GM12878 (cell line): ENCODE results near the gene UFC1. TPM values are rescaled to one million over a fixed set of nuclear protein-coding genes. Genes with fewer than 3 reads are reported as not detected.

Experiments
- ATAC-seq: fragments of 200-7000 bp; cut with Tn5 transposase; 3 replicates; pipeline ENCODE4 v1.9.1; 2020; ENCODE audit warnings: mild to moderate bottlenecking, moderate library complexity
- Bru-seq: library from RNA; stranded (reverse); fragments of 400-500 nt; gene quantifications from one replicate; lab custom pipeline; 2021; lab: Mats Ljungman, UMichigan
- BruChase-seq, 2 experiments: library from RNA; stranded (reverse); fragments of 400-500 nt; gene quantifications; one replicate each; lab custom pipeline; 2021; lab: Mats Ljungman, UMichigan
- BruUV-seq: library from RNA; stranded (reverse); fragments of 400-500 nt; replicated peaks from 2 replicates; lab custom pipeline; 2021; lab: Mats Ljungman, UMichigan
- CTCF ChIA-PET: fragments of 300-600 bp; sonication (Branson Sonifier 250); formaldehyde crosslinking; extraction: SDS; loops from one replicate; lab custom pipeline; 2021; ENCODE audit warnings: inconsistent platforms; lab: Yijun Ruan, JAX
- POLR2A ChIA-PET: fragments of 350-600 bp; formaldehyde crosslinking; extraction: SDS; loops from one replicate; lab custom pipeline; 2021; ENCODE audit warnings: inconsistent platforms; lab: Charles Lee
- RAD21 ChIA-PET: fragments of 300-600 bp; sonication (Branson Sonifier 250); formaldehyde crosslinking; loops from one replicate; lab custom pipeline; 2023; ENCODE audit warnings: antibody characterized with exemption; ENCODE audit not compliant: unreplicated experiment; lab: Charles Lee
- SMC1A ChIA-PET: fragments of 300-600 bp; sonication (Branson Sonifier 250); formaldehyde crosslinking; loops from one replicate; lab custom pipeline; 2023; ENCODE audit not compliant: unreplicated experiment, uncharacterized antibody; lab: Charles Lee
- DNase-seq: peaks from one replicate; pipeline ENCODE4 v3.0.0-alpha.2; 2011; ENCODE audit warnings: low read depth, low spot score
- FAIRE-seq: peaks from 3 replicates; lab custom pipeline; 2011; peaks lifted over from hg19 to GRCh38; lab: Jason Lieb, UNC
- H2AFZ ChIP-seq: 2 replicates; pipeline ENCODE4 v1.6.0; 2011; ENCODE audit warnings: low read depth, low read length, control low read depth; ENCODE audit not compliant: control insufficient read depth
- H3K27ac ChIP-seq: 2 replicates; pipeline ENCODE4 v1.5.1; 2011; ENCODE audit warnings: control low read depth; ENCODE audit not compliant: control insufficient read depth, insufficient read depth
- H3K27me3 ChIP-seq, 2 experiments: replicated peaks in 1 of 2; 2 replicates each; pipeline versions ENCODE4 v1.6.0 to v1.6.1; 2011; ENCODE audit warnings: low read length in 1 of 2; ENCODE audit not compliant: control insufficient read depth in 2 of 2, insufficient read depth in 2 of 2
- H3K36me3 ChIP-seq, 2 experiments: 2 replicates each; pipeline ENCODE4 v1.5.1; 2011; ENCODE audit warnings: low read length in 1 of 2; ENCODE audit not compliant: control insufficient read depth in 2 of 2, insufficient read depth in 2 of 2
- H3K4me1 ChIP-seq: 2 replicates; pipeline ENCODE4 v1.6.1; 2011; ENCODE audit warnings: mild to moderate bottlenecking, low read length, moderate library complexity, mixed read lengths; ENCODE audit not compliant: control insufficient read depth, insufficient read depth
- H3K4me2 ChIP-seq: 2 replicates; pipeline ENCODE4 v1.6.0; 2011; ENCODE audit warnings: control low read depth; ENCODE audit not compliant: control insufficient read depth, insufficient read depth
- H3K4me3 ChIP-seq: fragments of 200-600 bp; sonication (generic); 2 replicates; pipeline ENCODE4 v1.5.1; 2016
- H3K79me2 ChIP-seq: 2 replicates; pipeline ENCODE4 v1.6.0; 2011; ENCODE audit warnings: low read length; ENCODE audit not compliant: control insufficient read depth, insufficient read depth
- H3K9ac ChIP-seq: 2 replicates; pipeline ENCODE4 v1.8.0; 2011; ENCODE audit warnings: low read length, control low read depth, mixed read lengths; ENCODE audit not compliant: control insufficient read depth, insufficient read depth
- H3K9me3 ChIP-seq: replicated peaks from 3 replicates; pipeline ENCODE4 v1.5.1; 2011; ENCODE audit warnings: mild to moderate bottlenecking, low read length; ENCODE audit not compliant: control insufficient read depth, insufficient read depth
- H4K20me1 ChIP-seq: 2 replicates; pipeline ENCODE4 v1.6.0; 2011; ENCODE audit not compliant: control insufficient read depth, insufficient read depth
- CEBPZ ChIP-seq: fragments of 150-350 bp; IDR thresholded peaks from 2 replicates; pipeline ENCODE4 v1.6.1; 2016; ENCODE audit warnings: low read depth, low read length
- E2F4 ChIP-seq: IDR thresholded peaks from 2 replicates; pipeline ENCODE4 v1.6.1; 2012; ENCODE audit warnings: low read depth, low read length, improper control_type of control experiment
- EP300 ChIP-seq, 2 experiments: fragments of 150-350 bp in 1 of 2; IDR thresholded peaks; 2 replicates each; pipeline ENCODE4 v1.6.1; 2011 to 2012; ENCODE audit warnings: low read depth in 2 of 2, low read length in 2 of 2, borderline replicate concordance in 1 of 2, improper control_type of control experiment in 1 of 2, inconsistent platforms in 1 of 2; ENCODE audit not compliant: control insufficient read depth in 1 of 2
- HCFC1 ChIP-seq: fragments of 150-350 bp; IDR thresholded peaks from 2 replicates; pipeline ENCODE4 v1.6.1; 2014; ENCODE audit warnings: low read length
- KDM1A ChIP-seq: fragments of 200-600 bp; sonication (generic); IDR thresholded peaks from 2 replicates; pipeline ENCODE4 v1.6.1; 2016; ENCODE audit warnings: borderline replicate concordance
- NKRF ChIP-seq: fragments of 450-650 bp; conservative IDR thresholded peaks from 2 replicates; pipeline ENCODE4 v1.6.1; 2017; ENCODE audit warnings: mild to moderate bottlenecking, moderate library complexity
- USF2 ChIP-seq: IDR thresholded peaks from 2 replicates; pipeline ENCODE4 v1.6.1; 2011; ENCODE audit warnings: low read depth, low read length, improper control_type of control experiment, borderline replicate concordance
- ZSCAN29 ChIP-seq: fragments of 450-650 bp; IDR thresholded peaks from 2 replicates; pipeline ENCODE4 v1.6.1; 2017; ENCODE audit warnings: mild to moderate bottlenecking, moderate library complexity
- ZZZ3 ChIP-seq: IDR thresholded peaks from 2 replicates; pipeline ENCODE4 v1.6.1; 2011; ENCODE audit warnings: low read depth; ENCODE audit not compliant: control insufficient read depth, insufficient read length
- WGBS: methylation state at CpG from one replicate; pipeline ENCODE4 v1.1.6; 2016; ENCODE audit warnings: low lambda C conversion rate; ENCODE audit not compliant: insufficient replicate concordance, insufficient coverage; ENCODE audit errors: missing lambda C conversion rate; 5-methylcytosine and 5-hydroxymethylcytosine counted together
- in situ Hi-C: fragments of 300-500 bp; cut with MboI; formaldehyde crosslinking; loops from 9 replicates; pipeline ENCODE4 v1.14.3; 2018; ENCODE audit warnings: mixed read lengths
- intact Hi-C: fragments of 100-400 bp; cut with micrococcal nuclease; formaldehyde crosslinking; loops from one replicate; pipeline ENCODE4 v1.14.2; 2022; ENCODE audit not compliant: unreplicated experiment
- long read RNA-seq, 2 experiments: library from polyadenylated mRNA; unstranded; transcript quantifications; one replicate each; pipeline ENCODE4 v2.0.0, GENCODE V29; 2019 to 2020
- polyA minus RNA-seq, 3 experiments: library from RNA; depleted of rRNA, polyadenylated mRNA; stranded (reverse); fragments of >200 nt; gene quantifications; 2 replicates each; pipeline ENCODE4 v1.2.3, GENCODE V29; 2011
- polyA plus RNA-seq, 11 experiments: library from polyadenylated mRNA; depleted of rRNA in 4 of 11; unstranded in 6 of 11; stranded (reverse) in 5 of 11; fragments of >200 nt; fragmentation: Nextera tagmentation in 4 of 11; fragmentation: Illumina TruSeq in 1 of 11; extraction: Ambion mirVana in 4 of 11; extraction: Trizol in 1 of 11; gene quantifications; 1 replicate in 1 of 11; 2 replicates in 10 of 11; pipeline versions ENCODE4 v1.2.1 to v1.2.3, GENCODE V29; 2011 to 2016; ENCODE audit warnings: inconsistent platforms in 2 of 11, missing spikeins in 2 of 11, low read depth in 1 of 11
- total RNA-seq, 4 experiments: library from RNA; depleted of rRNA in 3 of 4; stranded (reverse); fragments of >200 nt in 3 of 4; fragmentation: Illumina TruSeq in 1 of 4; extraction: Trizol in 1 of 4; gene quantifications; 2 replicates each; pipeline versions ENCODE4 v1.2.1 to v1.2.3, GENCODE V29; 2013 to 2021

Gene UFC1
- 21.3 and 28.2 TPM in 2 replicates for total RNA-seq (2013; cell fraction: nucleolus; rRNA removed)
- total RNA-seq (2014; rRNA removed), result 95.9 and 99.3 TPM in 2 replicates
- total RNA-seq (2014; rRNA removed; fragmentation: Illumina TruSeq; extraction: Trizol), result 181 TPM in 2 replicates
- total RNA-seq (2021), result 97.2 and 97.3 TPM in 2 replicates
- 179 TPM for polyA plus RNA-seq (2011; ENCODE audit: low read depth)
- 182 and 198 TPM in 2 replicates for polyA plus RNA-seq (2011; rRNA removed)
- 122 and 191 TPM in 2 replicates for polyA plus RNA-seq (2011; cell fraction: cytosol; rRNA removed)
- 64.8 and 73.7 TPM in 2 replicates for polyA plus RNA-seq (2011; cell fraction: nucleus; rRNA removed)
- 133 and 174 TPM in 2 replicates for polyA plus RNA-seq (2012)
- polyA plus RNA-seq (2014; fragmentation: Illumina TruSeq; extraction: Trizol), result 211 and 235 TPM in 2 replicates
- polyA plus RNA-seq (2014; fragmentation: Nextera tagmentation; extraction: Ambion mirVana), result 100 to 1,000 TPM; 225 to 239 TPM
- polyA plus RNA-seq (2014; rRNA removed), result 121 and 124 TPM in 2 replicates
- 100 to 1,000 TPM; 111 to 115 TPM for polyA plus RNA-seq (2016; fragmentation: Nextera tagmentation; extraction: Ambion mirVana)
- 94.8 and 120 TPM in 2 replicates for polyA minus RNA-seq (2011; rRNA and poly(A)+ RNA removed)
- polyA minus RNA-seq (2011; cell fraction: cytosol; rRNA and poly(A)+ RNA removed), result 31.3 and 33.0 TPM in 2 replicates
- polyA minus RNA-seq (2011; cell fraction: nucleus; rRNA and poly(A)+ RNA removed), result 21.2 and 29.2 TPM in 2 replicates
- percentile 90 among the genes with signal in this experiment for Bru-seq, nascent RNA
- percentile 89 among the genes with signal in this experiment for BruChase-seq, experiment 1, labeled RNA remaining after a 6-hour chase
- percentile 83 among the genes with signal in this experiment for BruChase-seq, experiment 2, labeled RNA remaining after a 2-hour chase
- long read RNA-seq, experiment 1, transcript UFC1-201 (6 exons, 1,114 nt), result major isoform, 78 of 86 reads
- long read RNA-seq, experiment 1, partial matches to known transcripts, result 1 of 86 reads
- long read RNA-seq, experiment 1, other reads (novel, unspliced or antisense), result 2 of 86 reads
- long read RNA-seq, experiment 2, transcript UFC1-201 (6 exons, 1,114 nt), result major isoform, 342 of 377 reads
- long read RNA-seq, experiment 2, transcript UFC1-206 (5 exons, 617 nt), result minor isoform, 15 of 377 reads
- long read RNA-seq, experiment 2, partial matches to known transcripts, result 5 of 377 reads
- long read RNA-seq, experiment 2, other reads (novel, unspliced or antisense), result 14 of 377 reads

GRCh38 chr1:161153682-161154337 is at the start of gene UFC1:
TSS of gene UFC1 (plus strand) at chr1:161153978. CDS start at chr1:161153998, 20 bp downstream.
- H3K27me3 ChIP-seq, result no peaks in the 10 kb centered on the region
- peaks cover 10% of the 10 kb centered on the region for H3K4me1 ChIP-seq
- H3K36me3 ChIP-seq, result peaks cover 0 to 6% of the 10 kb centered on the region in 2 experiments
- H3K27ac ChIP-seq, result peak within 1 kb of the TSS; percentile 98
- H3K4me2 ChIP-seq, result peak within 1 kb of the TSS; percentile 77
- under 1% methylated on average over 33 of the region's 33 CpGs for WGBS
- SMC1A ChIA-PET, result interaction anchor here (0.7 to 1.9 kb wide), 8 partner anchors 12 to 156 kb away, joined by 3 to 8 read pairs (median 4); partner anchors contain the start of genes DEDD, PPOX and TOMM40L
- intact Hi-C loops (no loop called here), in situ Hi-C loops (no loop called here)
- CTCF ChIA-PET, result interaction anchor here (0.6 to 4.6 kb wide), 5 partner anchors 11 to 108 kb away, joined by 3 to 38 read pairs (median 3); partner anchors contain the start of genes PPOX and USF1
- peak; percentile 83 for DNase-seq
- H4K20me1 ChIP-seq, result no peaks in the 10 kb centered on the region
- H2AFZ ChIP-seq, result peak within 1 kb of the TSS; percentile 99
- peak within 1 kb of the TSS; percentile 99 for H3K9ac ChIP-seq
- RAD21 ChIA-PET, result interaction anchor here (1.3 to 1.6 kb wide), 3 partner anchors 12 to 108 kb away, joined by 4 to 6 read pairs (median 4); partner anchors contain the start of genes PPOX, TOMM40L and USF1
- ATAC-seq, result peak; percentile 98
- POLR2A ChIA-PET, result interaction anchor here (0.7 to 2.0 kb wide), 11 partner anchors 14 to 470 kb away, joined by 3 to 16 read pairs (median 6); partner anchors contain the start of genes ARHGAP30, DEDD and TOMM40L
- peak within 1 kb of the TSS; percentile 89 for H3K4me3 ChIP-seq
- peak; percentile 86 for FAIRE-seq
- no peaks in the 10 kb centered on the region for H3K9me3 ChIP-seq
- BruUV-seq, result TSS peak; percentile 100
- H3K79me2 ChIP-seq, result peaks cover 16% of the 10 kb centered on the region
- TF ChIP-seq ZSCAN29, result no peak
- no peak for TF ChIP-seq USF2
- TF ChIP-seq KDM1A, result no peak
- peak; percentile 46; the same call in 1 of the 2 replicates for TF ChIP-seq NKRF
- TF ChIP-seq ZZZ3, result no peak
- TF ChIP-seq CEBPZ, result no peak
- TF ChIP-seq E2F4, result no peak
- no peak for TF ChIP-seq EP300 (IDR thresholded peaks at IDR 0.05; ENCODE audit: borderline replicate concordance in 1 of 2, control insufficient read depth in 1 of 2, low read depth in 2 of 2, low read length in 2 of 2)
- peak; percentile 77 for TF ChIP-seq HCFC1
